HG03159 (cell line): ENCODE results near the gene ESRRB.
"Not testable (repeated sequence)": the region's sequence is repeated elsewhere in the genome, so short reads cannot be mapped to it uniquely, and the experiment has no call there.

ENCODE experiments used
- ATAC-seq: cut with Tn5 transposase; IDR thresholded peaks from one replicate; pipeline ENCODE4 v1.9.1; 2021; ENCODE audit warnings: mild to moderate bottlenecking, moderate library complexity; ENCODE audit not compliant: unreplicated experiment

Gene ESRRB

GRCh38 chr14:76536636-76537035 is 160.7 kb downstream of the ESRRB start:
- not testable (repeated sequence) for ATAC-seq

- ATAC-seq: no peak
Measured at GRCh38 chr14:76537906-76538647, 162.1 kb downstream of the ESRRB start.

DNA sequence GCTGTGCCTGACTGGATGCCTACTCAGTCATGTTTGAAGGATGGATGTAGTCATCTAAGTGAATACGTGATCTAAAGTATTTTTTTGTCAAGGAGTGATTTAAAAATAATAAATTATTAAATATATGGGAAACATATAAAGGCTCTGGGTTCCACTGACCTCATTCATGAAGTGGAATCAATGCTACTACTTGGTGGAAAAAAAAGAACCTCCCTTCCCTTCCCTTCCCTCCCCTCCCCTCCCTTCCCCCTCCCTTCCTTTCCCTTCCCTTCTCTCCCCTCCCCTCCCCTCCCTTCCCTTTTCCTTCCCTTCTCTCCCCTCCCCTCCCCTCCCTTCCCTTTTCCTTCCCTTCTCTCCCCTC is 162.7 kb downstream of the ESRRB start:
- ATAC-seq: no peak

- ATAC-seq: no peak
Measured at GRCh38 chr14:76539130-76539529, 163.2 kb downstream of the ESRRB start.

GRCh38 chr14:76541594-76542219 is 165.8 kb downstream of the ESRRB start:
- ATAC-seq: no peak

DNA sequence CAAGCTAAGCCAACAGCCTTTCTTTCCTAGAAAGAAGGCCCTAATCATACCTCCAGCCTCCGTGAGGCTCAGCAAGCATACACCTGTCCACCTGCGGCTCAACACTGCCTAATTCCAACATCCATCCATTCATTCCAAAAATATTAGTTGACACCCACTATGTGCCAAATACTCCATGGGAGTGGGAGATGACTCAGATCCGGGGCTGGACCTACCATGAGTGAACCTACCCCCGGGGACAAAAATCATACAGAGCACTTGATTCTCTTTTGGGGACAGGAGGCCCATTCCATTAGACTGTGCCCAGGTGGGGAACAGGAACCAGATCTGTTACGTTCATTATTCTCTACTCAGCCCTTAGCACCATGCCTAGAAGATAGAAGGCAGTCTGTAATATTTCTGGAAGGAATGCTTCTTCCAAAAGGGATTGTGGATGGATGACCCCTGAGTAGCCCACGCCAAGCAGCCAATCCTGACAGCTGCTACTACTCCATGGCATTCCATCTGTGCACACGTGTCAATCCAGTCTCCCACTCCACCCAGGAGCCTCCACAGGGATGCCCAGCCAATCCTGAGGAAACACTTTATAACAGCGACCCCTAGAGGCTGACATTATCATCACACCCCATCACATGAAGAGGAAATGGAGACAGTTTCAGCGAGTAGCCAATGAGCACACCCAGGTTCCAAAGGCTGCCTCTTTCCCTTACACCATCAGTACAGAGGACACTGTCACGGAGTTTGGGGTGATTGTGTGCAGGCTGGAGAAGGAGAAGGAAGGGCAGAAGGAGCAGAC is 170.7 kb downstream of the ESRRB start:
- no peak for ATAC-seq

- ATAC-seq: no peak
Measured at GRCh38 chr14:76547831-76548230, 171.9 kb downstream of the ESRRB start.

GRCh38 chr14:76550534-76550933 is 174.6 kb downstream of the ESRRB start:
- ATAC-seq: no peak

GRCh38 chr14:76551116-76551515 is 175.2 kb downstream of the ESRRB start:
- ATAC-seq: no peak
